T-helper 2 cell treated with Interferon-gamma antibody and Interleukin-4, amounts not matched to agents 100 ng/mL and 5 ng/mL, for 36 hours (primary cell): ENCODE measurements around the gene EEFSEC. TPM values are rescaled to one million over a fixed set of nuclear protein-coding genes. Genes with fewer than 3 reads are reported as not detected.

Experiments
- intact Hi-C: fragments of 100-400 bp; cut with micrococcal nuclease; formaldehyde crosslinking; loops from one replicate; pipeline ENCODE4 v1.15.1; 2023
- total RNA-seq: library from RNA; stranded (reverse); gene quantifications from 2 replicates; pipeline ENCODE4 v1.2.3, GENCODE V29; 2022

EEFSEC gene
- total RNA-seq, 1 donor from 2014 or later: 18.2 TPM

DNA sequence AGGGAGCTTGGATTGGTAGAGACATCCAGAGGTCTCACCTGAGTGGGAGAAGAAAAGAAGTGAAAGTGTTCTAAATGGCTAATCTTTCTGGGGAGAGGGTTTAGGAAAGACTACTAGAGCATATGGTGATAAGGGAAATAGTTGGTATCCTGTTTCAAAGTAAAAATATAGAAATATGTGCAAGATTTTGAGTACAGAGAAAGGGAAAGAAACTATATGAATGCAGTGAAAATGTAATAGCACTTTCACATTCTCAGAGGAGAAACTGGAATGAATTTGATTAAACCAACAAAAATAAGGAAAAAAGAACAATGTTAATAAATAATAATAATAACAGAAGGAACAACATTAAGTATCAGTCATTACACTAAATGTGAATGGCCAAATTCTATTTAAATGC lies 194.0 kb downstream of the EEFSEC start:
- intact Hi-C loops: no loop called here

DNA sequence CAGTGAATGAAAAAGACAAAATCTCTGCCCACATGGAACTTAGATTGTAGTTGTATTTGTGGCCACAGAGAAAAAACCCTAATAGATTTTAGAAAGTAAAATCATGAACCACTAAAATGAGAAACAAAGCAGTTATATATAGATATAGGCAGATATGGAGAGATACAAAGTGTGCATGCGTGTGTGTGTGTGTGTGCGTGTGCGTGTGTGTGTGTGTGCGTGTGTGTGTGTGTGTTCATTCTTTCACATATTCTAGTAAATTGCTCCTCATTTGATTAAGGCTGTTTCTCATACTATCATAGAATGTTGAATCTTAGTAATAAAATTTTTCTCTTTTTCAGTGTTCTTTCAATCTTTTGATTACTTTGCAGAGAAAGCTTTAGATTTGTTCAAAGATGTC lies 194.8 kb downstream of the EEFSEC start:
- intact Hi-C loops: no loop called here

- intact Hi-C loops: no loop called here
These were observed 195.7 kb downstream of the EEFSEC start for GRCh38 chr3:128348805-128349531.

GRCh38 chr3:128349963-128350599 lies 196.8 kb downstream of the EEFSEC start:
- intact Hi-C loops: no loop called here

DNA sequence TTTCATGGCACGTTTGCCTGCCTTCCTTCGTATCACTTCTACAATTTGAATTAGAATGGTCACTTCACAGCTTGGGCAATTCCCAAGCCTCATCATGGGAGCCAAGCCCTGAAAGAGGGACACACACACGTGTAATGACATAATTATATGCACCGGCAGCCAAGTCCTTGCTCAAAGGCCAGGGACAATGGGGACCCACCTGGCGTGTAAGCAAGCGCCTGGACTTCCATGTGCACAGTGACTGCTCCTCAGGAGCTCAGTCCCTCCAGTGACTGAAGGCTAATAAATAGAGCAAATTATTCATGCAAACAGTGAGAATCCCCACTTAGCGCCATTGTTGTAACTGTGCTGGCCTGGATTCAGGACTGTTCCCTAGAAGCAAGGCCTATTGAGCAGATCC lies 198.3 kb downstream of the EEFSEC start:
- intact Hi-C loops: no loop called here

DNA sequence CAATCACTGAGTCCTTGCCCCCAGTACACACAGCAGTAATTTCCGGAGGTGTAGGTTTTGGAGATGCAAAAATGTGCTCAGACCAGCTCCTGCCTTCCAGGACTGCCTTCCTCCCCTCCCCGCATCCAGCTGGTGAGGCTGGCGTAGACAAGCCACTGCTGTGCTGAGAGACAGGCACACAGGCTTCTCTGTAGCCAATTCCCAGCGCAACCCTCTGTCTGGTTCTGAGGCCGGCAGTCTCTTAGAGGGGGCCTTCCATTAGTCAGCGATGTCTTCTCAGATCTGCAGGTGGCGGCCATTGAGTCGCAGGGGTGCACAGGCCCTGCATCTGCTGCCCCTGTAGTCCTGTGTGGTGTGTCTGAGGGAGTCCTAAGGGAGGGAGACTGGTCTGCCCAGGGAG lies 199.0 kb downstream of the EEFSEC start:
- intact Hi-C loops: no loop called here

DNA sequence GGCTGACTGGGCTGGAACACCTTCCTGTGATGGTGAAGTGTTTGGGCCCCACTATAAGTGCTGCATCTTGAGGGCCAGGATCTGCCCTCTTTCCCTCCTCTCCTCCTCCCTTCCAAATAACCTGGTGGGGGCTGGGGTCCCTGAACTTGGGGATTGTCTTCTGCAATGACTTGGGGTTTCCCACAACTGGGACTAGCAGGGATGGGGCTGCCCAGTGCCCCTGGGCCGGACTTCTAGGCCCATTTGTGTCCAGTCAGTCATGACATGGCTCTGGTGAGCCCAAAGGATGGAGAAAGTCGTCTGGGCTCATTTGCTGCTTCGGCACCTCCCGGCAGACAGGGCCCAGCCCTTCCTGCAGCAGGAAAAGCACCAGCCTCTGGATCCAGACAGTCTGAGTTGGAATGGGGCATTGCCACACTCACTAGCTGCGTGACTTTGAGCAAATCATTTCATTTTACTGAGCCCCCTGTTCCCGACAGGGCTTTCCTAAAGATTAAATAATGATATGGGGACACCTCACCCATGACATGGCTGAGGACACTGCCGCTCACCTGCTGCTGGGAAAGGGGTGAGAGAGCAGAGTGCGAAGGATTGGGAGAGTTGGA lies 200.2 kb downstream of the EEFSEC start:
- intact Hi-C loops: no loop called here

- intact Hi-C loops: no loop called here
These were observed 200.9 kb downstream of the EEFSEC start for GRCh38 chr3:128353991-128354687.

DNA sequence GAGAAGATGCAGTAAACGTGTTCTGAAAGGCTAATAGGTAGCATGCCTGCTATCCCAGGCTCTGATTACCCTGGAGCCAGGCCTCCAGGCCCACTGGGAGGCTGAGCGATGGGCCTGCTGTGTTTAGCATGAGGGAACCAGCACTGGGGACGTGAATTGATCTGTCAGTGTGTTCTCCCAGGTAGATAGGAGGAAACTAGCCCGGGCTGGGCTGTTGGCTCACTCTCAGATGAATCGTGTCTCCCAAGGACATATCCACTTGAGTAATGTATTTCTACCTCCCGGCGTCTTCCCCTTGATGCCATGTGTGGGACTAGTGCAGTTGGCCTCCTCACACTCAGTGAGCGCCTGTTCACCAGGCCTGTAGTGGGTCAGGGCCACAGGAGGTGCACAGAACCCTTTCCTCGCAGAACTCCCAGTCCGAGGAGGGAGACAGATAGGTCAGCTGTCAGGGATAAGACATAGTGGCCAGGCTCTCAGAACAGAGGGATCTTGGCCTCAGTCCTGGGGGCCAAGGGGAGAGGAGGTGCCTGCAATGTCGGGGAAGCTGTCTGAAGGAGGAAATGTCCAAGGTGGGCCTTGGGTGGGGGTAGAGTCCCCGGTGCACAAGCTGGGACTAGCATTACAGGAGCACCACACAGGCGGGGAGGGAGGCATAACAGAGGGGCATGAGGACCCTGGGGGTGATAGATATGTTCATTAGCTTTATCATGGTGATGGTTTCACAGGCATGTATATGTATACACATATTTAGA lies 201.7 kb downstream of the EEFSEC start:
- intact Hi-C loops: no loop called here

- intact Hi-C loops: no loop called here
These were observed 202.2 kb downstream of the EEFSEC start for GRCh38 chr3:128355543-128355919.

GRCh38 chr3:128356822-128357221 lies 203.5 kb downstream of the EEFSEC start:
- intact Hi-C loops: no loop called here

DNA sequence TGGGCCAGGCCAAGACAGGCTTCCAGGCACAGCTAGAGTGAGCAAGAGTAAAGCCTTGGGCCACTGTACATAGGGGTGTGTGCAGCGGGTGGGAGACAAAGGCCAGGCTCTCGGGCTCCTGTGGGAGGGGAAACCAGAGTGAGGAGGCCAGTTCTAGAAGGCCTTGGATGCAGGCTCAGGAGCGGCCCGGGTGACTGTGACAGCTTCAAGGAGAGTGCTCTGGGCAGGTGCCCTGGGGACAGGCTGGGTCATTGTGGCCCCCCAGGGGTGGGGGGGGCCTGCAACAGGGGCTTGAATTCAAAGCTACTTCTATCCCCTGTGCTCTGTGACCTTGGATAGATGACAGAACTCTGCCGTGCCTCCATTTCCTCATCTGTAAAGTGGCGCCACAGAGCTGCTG lies 204.3 kb downstream of the EEFSEC start:
- intact Hi-C loops: no loop called here

DNA sequence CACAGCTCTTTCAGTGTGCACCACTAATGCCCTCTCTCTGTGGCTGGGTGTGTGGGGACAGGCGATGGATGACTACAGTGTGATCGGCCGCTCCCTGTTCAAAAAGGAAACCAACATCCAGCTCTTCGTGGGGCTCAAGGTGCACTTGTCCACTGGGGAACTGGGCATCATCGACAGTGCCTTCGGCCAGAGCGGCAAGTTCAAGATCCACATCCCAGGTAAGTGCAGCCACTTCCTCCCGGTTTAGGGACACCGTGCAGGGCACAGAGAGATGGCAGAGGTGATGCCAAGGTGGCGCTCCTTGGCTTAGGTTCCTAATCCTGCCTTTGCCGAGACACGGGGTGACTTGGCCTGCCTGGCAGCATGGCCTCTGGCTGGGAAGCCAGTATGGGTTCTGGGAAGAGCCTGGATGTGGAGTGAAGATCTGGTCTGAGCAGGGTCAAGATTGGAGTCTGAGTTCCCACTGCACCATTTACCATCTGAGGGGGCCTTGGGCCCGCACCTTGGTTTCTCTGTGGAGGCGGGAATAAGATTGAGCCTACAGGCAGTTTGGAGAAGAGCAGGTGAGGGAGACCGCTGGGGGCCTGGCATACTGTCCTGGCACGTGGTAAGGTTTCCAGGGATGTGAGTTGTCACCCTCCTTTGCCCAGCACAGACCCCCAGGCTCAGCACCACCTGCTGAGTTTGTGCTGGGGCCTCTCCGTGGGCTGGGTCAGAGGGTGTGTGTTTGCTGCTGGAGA lies 205.0 kb downstream of the EEFSEC start:
- intact Hi-C loops: no loop called here

DNA sequence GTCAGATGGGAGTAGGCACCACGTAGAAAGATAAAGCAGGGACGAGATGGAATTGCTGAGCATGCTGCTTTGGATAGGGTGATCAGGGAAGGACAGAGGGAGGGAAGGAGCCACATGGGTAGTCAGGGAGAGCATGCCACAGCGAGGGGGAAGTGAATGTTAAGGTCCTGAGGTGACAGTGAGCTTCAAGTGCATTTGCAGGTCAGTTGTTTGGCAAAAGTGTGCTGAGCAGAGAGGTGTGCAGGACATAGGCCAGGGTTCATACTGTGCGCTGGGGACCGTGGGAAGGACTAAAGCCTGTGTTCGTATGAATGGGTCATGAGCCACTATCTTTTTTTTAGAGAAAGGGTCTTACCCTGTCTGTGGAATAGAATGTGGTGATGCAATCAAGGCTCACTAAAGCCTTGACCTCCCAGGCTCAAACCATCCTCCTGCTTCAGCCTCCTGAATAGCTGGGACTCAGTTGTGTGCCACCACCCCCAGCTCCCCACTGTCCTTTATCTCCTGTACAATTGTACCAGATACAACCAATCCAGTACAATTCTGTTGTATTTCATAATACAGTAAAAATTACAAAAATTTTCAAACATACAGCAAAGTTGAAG lies 205.9 kb downstream of the EEFSEC start:
- intact Hi-C loops: no loop called here

- intact Hi-C loops: no loop called here
These were observed 206.8 kb downstream of the EEFSEC start for GRCh38 chr3:128359846-128360642.

DNA sequence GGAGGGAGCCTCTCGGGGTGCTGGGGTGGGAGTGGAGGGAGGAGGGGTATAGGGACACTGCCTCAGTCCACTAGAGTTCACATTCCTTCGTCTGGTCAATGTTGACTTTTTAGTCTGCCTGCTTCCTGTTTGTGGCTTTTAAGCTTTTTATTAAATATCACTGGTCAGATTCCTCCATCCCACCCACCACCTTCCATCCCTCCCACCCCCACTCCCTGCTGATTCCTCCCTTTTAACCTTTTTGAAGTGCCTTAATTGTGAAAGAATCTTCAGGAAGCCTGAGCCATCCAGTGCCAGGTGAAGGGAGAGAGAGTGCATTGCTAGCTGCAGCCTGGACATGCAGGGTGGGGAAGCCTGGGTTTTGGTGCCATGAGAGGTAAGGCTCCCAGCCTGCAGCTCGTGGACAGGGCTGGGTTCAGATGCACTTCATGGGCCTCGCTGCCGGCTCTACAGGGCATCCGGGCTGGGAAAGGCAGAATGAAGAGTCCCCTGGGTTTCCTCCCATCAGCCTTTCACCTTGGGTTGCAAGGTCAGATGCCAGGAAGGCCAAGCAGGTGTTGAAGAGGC lies 207.5 kb downstream of the EEFSEC start:
- intact Hi-C loops: no loop called here

DNA sequence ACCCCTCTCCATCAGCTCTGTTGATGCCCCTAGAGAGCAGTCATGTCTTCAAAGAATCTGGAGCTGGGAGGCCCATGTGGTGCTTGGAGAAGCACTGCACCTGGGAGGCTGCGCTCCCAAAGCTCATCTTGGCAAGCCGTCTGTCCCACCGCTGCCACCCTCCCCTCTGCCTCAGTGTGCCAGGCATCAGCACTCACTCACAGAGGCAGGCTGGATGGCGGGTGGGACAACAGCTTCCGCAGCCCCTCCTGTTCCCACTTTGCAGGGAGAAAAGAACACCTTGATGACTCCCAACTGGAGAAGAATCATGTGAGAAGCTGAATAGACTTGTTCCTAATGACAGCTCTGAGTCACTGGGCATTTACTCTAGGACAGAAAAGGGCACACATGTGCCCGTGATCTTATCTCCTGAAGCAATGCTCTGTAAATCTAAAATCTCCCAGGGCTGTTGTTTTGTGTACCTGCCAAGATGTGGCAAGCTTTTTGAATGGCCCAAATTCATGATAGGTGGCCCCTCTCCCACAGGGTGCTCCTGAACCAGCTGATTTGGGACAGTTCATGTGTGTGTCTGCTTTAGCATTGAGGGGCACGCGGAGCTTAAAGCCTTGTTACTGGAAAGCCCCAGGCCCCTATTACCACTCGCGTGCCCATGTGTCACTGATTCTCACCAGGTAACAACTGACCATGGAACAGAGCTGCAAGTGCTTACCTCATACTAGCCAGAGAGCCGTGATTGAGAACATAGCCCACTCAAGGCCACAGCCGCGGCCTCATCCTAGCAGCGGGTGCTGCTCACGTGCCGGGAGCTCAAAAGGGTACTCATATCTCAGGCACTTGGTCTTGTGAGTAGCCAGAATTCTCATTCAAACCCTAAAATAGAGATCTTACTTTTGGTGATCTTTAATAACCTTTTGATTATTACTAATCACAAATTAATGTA lies 209.0 kb downstream of the EEFSEC start:
- intact Hi-C loops: no loop called here

DNA sequence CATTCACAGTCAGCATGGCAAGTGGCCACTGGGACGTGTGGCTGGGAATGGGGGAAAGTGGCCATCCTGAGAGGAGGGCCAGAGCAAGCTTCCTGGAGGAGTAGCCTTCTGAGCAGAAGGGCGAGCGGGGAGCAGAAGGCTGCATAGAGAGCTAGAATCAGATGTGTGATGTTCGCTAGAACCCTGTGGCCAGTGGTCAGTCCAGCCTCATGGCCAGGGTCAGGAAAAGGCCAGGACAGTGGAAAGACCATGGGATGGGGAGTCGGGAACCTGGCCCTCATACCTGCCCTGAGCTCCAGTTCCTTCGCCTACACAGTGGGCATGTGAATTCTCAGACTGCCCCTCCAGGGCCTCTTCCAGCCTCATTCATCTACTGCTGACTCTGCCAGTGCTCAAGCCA lies 211.0 kb downstream of the EEFSEC start:
- intact Hi-C loops: no loop called here
